DLD1 (cell line): ENCODE results near the gene COX7C.
"Not testable (repeated sequence)": the region's sequence is repeated elsewhere in the genome, so short reads cannot be mapped to it uniquely, and the experiment has no call there.

Experiments
- in situ Hi-C: cut with HindIII; loops from 2 replicates; pipeline ENCODE4 v1.10.0; 2017; ENCODE audit warnings: low sequenced_read_pairs

The COX7C gene, protein sequence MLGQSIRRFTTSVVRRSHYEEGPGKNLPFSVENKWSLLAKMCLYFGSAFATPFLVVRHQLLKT

GRCh38 chr5:86617756-86618576 is at the start of gene COX7C:
TSS of gene COX7C (plus strand) at chr5:86617941. CDS start at chr5:86618056, 115 bp downstream.
- in situ Hi-C loops, result no loop called here

- in situ Hi-C loops, result loop anchor here (10.0 kb wide), 1 partner anchor 65 kb away; no protein-coding TSS in a partner anchor
Measured at GRCh38 chr5:86569522-86570426, 48.0 kb upstream of the COX7C start.

- in situ Hi-C loops, result no loop called here
Measured at GRCh38 chr5:86570427-86571083, 47.2 kb upstream of the COX7C start.

GRCh38 chr5:86571109-86571508 is 46.6 kb upstream of the COX7C start:
- in situ Hi-C loops, result not testable (repeated sequence)

- in situ Hi-C loops, result no loop called here
Measured at GRCh38 chr5:86572825-86573517, 44.8 kb upstream of the COX7C start.

GRCh38 chr5:86579502-86579901 is 38.2 kb upstream of the COX7C start:
- in situ Hi-C loops, result no loop called here

GRCh38 chr5:86596476-86596875 is 21.3 kb upstream of the COX7C start:
- in situ Hi-C loops, result no loop called here

DNA sequence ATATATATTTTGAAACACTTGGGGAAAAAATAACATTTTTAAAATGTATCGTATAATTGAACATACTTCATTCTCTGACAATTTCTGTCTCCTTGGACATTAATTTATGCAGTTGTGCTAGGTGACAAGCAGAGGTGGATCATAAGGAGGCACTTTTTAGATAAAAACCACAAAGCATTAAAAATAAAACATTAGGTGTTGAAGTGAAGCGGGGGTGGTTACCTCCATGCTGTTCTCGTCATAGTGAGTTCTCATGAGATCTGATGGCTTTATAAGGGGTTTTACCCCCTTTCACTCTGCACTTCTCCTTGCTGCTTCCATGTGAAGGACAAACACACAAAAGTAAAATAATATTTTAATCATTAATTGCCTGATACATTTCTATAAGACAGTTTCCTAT is 11.9 kb upstream of the COX7C start:
- in situ Hi-C loops, result no loop called here

GRCh38 chr5:86613455-86613854 is 4.3 kb upstream of the COX7C start:
- in situ Hi-C loops, result no loop called here

DNA sequence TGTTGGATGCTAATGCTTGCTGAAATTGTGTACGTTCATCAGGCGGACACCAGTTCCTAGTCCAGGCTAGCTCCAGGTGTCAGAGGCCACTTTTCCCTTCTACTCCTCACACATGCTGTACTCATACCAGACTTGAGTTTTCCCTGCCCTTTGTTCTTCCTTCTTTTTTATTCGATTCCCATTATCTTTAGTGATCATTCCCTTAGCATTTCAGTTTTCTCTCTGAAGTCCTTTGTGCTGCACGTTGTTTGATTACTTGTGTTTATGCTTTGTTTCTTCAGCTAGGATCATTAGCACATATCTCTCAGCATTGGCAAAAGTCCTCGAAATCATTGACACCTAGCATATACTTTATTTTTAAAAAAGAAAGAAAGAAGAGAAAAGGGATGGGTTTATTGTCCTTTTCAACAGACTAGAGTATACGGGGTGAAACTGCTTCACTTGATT is 409 bp upstream of the COX7C start:
- in situ Hi-C loops, result no loop called here

DNA sequence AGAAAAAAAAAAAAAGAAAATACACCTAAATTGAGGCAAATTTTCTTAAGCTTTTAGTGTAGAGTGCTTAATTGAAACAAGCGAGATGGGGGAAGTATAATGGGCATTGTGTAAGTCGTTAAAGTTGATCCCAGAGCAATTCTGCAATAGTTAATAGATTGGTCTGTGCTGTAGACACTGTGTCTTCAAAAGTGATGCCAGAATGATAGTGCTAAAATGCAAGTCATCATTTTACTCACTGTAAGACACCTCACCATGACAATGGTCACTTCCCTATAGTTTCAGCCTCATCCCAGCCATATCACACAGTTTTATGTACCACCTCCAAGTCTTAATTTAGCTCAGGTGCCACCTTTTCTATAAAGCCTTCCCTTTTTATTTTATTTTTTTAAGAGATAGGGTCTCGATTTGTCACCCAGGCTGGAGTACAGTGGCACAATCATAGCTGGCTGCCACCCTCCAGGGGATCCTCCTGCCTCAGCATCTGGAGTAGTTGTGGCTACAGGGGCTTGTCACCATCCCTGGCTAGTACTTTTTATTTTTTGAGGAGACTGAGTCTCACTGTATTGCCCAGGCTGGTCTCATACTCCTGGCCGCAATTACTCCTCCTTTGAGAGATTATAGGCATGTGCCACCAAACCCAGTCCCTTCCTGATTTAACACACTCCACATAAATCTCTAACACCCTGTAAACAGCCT is 6.2 kb downstream of the COX7C start:
- in situ Hi-C loops, result no loop called here

GRCh38 chr5:86625148-86625547 is 7.4 kb downstream of the COX7C start:
- in situ Hi-C loops, result no loop called here

- in situ Hi-C loops, result no loop called here
Measured at GRCh38 chr5:86626149-86626548, 8.4 kb downstream of the COX7C start.

- in situ Hi-C loops, result no loop called here
Measured at GRCh38 chr5:86631165-86631564, 13.4 kb downstream of the COX7C start.

DNA sequence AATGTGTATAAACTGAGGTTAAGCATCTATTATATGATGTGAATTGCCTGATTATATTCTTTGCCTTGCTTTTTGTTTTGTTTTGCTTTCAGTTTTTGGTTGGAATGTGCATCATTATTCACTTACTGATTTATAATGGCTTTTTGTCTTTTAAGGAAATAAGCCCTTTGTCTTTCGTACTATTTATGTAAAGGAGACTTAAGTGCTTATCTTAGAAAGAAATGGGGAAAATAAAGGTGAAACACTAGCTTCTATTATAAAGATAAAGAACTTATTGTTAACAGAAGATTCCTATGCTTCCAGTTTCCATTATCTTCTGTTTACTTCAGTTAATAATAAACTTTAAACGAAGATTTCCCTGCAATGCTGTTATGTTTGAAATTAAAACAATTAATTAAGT is 23.3 kb downstream of the COX7C start:
- in situ Hi-C loops, result no loop called here

DNA sequence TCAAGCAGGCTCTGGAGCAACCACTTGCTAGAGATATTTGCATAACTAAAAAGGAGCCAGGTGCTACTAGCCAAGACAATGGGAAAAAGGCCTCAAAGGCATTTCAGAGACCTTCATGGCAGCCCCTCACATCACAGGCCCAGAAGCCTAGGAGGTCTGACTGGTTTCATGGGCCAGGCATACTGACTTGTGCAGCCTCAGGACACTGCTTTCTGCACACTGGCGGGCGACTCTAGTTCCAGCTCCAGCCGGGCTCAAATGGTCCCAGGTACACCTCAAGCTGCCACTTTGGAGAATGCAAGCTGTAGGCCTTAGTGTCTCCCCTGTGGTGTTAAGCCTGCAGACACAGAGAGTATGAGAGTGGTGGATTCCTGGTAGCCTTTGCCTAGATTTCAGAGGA is 27.1 kb downstream of the COX7C start:
- in situ Hi-C loops, result no loop called here

GRCh38 chr5:86645885-86646284 is 28.1 kb downstream of the COX7C start:
- in situ Hi-C loops, result no loop called here

DNA sequence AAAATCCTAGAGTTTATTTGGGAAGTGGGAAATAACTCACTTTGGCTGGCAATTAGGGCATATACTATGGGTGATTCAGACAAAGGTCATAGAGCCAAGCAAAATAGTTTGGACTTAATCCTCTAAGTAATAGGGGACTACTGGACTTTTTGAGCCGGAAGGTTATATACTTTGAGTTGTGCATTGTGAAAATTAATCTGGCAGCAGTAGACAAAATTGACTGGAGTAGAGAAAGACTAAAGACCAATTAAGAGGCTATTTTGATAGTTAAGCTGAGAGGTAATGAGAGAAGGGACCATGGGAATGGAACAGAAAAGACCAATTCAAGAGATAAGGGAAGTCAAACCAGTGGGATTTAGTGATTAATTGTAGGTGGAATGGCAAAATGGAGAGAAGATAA is 28.9 kb downstream of the COX7C start:
- in situ Hi-C loops, result no loop called here

DNA sequence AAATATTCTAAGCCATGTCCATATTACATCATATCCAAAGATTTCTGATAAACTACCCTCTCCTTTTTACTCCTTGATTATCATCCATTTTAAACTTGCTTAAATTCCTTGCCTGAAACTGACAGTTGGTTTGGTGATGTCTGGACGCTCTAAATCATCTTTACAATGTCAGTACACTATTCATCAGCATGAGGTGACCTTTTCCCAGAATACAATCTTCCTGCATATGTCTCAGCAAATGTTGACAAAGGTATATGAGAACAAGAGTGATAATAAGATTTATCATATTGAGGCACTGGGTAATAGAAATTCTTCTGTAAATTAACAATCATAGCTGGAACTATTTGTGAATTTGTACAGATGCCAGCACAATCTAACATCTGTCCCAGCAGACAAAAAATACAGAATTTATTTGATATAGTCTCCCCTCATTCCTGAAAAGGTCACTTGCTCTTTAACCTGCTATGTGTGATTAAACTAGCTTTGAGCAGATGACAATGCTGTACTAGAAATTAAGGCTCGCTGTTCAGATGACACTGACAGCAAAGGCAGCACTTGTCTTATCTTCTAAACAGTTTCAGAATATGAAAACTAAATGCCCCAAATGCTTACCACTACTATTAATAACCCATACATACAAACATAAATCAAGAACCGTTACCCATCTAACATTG is 32.2 kb downstream of the COX7C start:
- in situ Hi-C loops, result no loop called here
